Stimulated activated CD8-positive, alpha-beta memory T cell treated with anti-CD3 and anti-CD28 coated beads, Interleukin-4, amount 100 ng/mL, for 24 hours (primary cell): ENCODE data around the gene MC3R.

Experiments
- DNase-seq: peaks from one replicate; pipeline ENCODE4 v3.0.0-alpha.2; 2020; ENCODE audit warnings: low read depth

Gene MC3R

DNA sequence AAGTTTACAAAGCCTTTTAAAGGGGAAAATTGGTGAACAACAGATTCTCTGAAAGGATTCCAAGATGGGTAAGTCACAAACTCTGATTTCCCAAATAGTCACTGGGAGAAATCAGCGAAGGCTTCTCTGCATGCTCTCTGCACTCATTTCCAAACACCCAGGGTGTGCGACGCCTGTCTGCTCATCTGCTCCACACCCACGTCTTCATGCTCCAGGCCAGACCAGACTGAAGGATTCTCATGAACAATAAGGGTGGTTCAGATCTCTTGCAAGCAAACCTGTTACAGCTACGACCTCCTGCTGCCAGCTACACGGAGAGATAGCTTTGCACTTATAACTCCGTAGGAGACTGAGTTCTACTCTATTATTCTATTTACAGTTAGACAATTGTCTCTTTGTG lies 1.4 kb downstream of the MC3R start:
- DNase-seq: no peak

GRCh38 chr20:56257604-56258003 lies 9.1 kb downstream of the MC3R start:
- no peak for DNase-seq

DNA sequence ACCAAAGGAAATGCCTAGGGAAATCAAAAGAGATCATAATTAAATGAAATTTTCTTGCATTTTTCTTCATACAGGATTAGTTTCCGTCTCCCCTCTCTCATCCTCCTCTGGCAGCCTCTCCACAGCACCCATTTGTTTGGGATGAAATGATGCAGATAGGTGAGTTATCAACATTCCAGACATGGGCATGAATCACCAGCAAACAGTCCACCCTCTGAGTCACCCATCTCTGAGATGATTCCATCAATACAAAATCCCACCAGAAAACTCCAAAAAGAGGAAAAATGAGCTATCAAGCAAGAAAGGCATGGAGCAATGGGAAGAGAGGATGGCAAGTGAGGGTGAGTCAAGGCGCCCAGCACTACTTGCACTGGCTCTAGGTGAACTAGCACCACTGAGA lies 11.4 kb downstream of the MC3R start:
- DNase-seq: no peak

GRCh38 chr20:56268536-56268935 lies 20.0 kb downstream of the MC3R start:
- DNase-seq: no peak

DNA sequence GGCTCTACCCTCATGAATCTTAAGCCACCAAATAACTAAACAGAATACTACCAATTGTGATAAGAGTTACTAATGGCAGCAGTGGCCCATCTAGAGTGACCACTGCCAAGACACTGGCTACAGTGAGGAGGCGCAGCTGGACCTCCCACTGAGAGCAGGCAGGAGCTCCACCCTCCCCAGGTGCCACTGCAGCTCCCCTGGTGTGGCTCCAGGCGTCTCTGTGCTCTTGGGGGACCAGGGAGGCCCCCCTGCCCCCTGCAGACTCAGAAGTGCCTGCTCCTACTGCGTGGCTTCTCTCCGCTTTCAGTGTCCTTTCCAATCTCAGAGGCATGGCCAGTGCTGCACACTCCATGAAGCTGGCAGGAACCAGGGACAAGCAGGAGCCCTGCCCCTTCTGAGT lies 23.4 kb downstream of the MC3R start:
- no peak for DNase-seq

DNA sequence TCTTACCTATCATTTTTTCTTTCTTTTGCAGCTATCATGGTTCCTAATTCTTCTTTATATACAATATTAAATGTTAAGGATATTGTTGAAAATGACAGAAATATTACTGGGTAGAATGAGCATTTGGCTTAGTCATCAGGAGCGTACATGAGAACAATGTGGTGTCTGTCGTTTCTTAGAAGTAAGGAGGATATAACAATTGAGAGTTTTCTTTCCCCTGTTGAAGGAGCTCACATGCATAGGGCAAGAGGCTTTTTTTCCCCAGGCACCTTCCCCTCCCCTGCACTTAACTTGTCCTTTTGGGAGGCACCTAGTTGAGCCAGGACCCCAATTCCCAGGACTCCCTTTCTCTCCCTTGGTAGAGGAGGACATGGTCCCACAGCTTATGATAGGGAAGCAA lies 25.0 kb downstream of the MC3R start:
- no peak for DNase-seq

GRCh38 chr20:56274156-56274555 lies 25.6 kb downstream of the MC3R start:
- DNase-seq: no peak

DNA sequence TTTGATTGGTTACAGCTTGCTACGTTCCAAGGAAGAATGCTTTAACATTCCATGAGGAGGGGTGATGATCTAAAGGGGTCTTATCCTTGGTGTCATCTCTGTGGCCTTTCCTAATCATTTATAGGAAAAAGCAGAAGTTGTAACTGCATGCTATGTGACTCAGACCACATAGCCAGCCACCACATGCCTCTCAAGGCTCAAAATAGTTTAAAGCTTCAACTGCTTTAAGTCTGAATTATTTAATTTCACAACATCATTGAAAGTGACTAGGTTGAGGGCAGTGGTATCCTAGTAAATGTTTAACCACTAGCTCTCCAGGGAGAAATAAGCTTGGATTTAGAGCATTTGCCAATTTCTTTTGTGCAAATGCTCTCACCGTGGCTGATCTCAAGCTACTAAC lies 29.7 kb downstream of the MC3R start:
- no peak for DNase-seq

DNA sequence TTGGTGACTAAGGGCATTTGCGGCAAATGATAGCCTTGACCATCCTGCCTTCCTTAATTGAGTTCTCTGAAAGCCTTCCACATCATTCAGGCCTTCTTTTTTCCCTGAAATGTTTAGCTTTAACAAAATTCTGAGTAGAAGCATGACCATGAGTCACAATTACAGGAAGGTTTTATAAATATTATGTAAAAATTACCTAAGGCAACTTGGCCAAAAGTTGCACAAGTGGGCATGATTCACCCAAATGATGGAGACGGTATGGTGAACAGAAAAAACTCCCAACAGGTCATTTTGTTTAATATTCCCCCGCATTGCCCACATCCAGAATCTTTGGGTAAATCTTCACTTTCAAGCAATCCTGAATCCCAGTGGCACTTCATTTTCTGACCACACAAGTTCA lies 37.0 kb downstream of the MC3R start:
- no peak for DNase-seq

DNA sequence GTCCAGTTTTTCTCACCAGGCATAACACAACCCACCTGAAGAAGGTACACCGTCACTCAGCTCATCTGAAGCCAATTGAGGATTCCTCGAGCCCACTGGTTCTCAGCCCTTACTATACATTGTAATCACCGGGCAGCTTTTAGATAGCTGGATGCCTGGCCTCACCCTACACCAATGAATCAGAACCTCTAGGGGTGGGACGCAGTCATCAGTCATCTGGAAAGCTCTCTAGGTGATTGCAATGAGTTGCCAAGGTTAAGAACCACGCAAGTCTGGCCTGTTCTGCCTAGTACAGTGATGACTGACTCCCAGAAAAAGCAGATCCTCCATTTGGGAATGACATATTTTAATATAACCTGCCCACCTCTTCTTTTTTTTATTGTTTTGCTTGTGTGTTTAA lies 41.1 kb downstream of the MC3R start:
- no peak for DNase-seq

- no peak for DNase-seq
Measured at GRCh38 chr20:56299362-56299761, 50.8 kb downstream of the MC3R start.
